GM08714 (cell line): ENCODE measurements around the gene BLCAP.
"Not testable (repeated sequence)": the region's sequence is repeated elsewhere in the genome, so short reads cannot be mapped to it uniquely, and the experiment has no call there.

Source experiments
- H3K4me3 ChIP-seq: fragments of 200-500 bp; sonication (Bioruptor generic); 2 replicates; pipeline ENCODE4 v1.5.1; 2014; ENCODE audit warnings: mild to moderate bottlenecking, low read length, inconsistent platforms
- ZNF274 ChIP-seq: IDR thresholded peaks from 2 replicates; pipeline ENCODE4 v1.6.1; 2012; ENCODE audit warnings: mild to moderate bottlenecking, low read depth, low read length

The BLCAP gene, protein sequence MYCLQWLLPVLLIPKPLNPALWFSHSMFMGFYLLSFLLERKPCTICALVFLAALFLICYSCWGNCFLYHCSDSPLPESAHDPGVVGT

DNA sequence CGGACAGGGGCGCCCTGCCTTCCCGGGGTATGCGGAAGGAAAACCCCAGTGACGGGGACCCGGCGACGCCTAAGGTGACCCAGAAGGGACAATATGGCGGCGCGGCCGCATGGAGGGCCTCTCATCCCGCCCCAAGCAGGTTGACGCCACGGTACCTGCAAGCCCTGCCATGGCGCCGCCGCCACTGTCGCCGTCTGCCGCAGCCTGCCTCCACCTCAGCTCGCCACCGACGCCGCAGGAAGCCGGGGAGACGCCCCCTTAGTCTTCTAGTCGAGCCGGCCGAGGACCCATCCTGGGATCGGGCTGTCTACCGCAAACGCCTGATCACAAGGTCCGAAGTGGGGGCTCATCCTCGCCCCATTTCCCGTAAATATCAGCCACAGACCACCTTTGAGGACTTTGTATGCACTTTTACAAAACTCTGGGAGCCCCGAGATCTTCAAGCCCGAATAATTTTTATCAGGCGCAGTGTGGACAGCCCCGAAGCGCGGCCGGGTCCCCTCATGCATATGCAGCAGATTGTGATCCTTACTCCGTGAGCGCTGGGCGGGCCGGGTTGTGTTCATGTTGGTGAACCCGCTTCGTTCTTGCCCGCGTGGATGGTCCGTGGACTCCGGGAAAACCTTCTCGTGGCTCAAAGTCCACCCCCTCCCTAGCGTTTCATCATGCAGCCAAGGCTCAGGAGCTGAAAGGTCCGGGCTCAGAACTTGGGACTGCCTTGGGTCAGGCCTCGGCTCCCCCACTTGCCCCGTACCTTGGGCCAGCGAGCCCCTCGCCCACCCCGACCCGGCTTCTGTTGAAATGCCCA is at the start of gene BLCAP:
Gene BLCAP (minus strand): TSS at position 239 of the 808 bp plus-strand sequence. CDS start 8,702 bp downstream, outside the sequence.
- TF ChIP-seq ZNF274, result no peak
- H3K4me3 ChIP-seq, result peak within 1 kb of the TSS; percentile 81

- not testable (repeated sequence) for H3K4me3 ChIP-seq
Measured at GRCh38 chr20:37577436-37577835, 49.8 kb upstream of the BLCAP start.

DNA sequence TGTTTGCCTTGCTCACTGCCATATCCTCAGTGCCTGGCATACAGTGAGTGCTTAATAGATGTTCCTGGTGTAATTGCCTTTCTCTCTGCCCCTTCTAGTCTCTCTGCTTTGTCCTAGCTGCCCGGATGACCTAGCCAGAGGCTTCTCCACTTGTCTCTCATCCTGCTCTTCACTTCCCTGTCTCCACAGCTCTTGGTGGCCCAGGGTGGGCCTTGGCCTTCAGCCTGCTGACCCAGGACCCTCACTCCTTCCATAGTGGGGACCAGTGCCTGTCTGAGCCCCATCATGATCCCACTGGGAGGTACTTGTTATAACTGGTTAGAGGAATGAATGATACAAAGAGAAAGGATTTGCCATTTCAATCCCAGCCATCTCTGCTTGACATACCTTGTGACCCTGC is 49.2 kb upstream of the BLCAP start:
- no peak for TF ChIP-seq ZNF274
- no peak overlapping the region for H3K4me3 ChIP-seq

- no peak for TF ChIP-seq ZNF274
Measured at GRCh38 chr20:37575884-37576283, 48.2 kb upstream of the BLCAP start.

DNA sequence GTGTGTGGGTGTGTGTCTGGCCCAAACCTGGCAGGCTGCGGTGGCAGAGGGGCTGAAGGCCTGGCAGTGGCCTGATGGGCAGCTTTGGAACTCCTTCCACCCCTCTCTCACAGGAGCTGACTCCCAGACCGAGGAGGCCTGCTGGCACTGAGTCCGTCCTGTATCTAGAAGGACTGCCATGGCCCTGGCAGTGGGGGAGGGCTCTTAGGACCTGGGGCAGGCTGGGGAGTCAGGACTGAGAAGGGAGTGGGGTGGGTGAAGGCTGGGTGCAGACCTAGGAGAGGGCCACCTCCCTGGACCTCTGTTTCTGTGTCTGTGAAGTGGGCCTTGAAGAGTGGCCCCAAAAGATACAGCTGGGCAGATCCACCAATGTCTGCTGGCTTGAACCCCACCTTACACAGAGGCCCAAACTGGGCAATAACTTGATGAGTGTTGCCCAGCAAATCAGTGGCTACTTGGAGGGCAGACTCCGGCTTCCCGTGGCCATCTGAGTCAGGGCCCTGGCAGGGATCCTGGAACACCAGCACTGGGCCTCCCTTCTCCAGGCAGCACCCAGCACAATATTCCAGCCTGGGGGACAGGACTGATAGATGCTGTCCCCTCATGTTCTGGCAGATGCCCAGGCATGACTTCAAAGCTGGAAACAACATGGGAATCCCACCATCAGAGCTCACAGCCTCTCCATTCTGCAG is 46.7 kb upstream of the BLCAP start:
- no peak for TF ChIP-seq ZNF274

More at GRCh38 chr20:37575884-37576283, 48.2 kb upstream of the BLCAP start:
- H3K4me3 ChIP-seq, result no peak overlapping the region

GRCh38 chr20:37573626-37574198 is 46.0 kb upstream of the BLCAP start:
- no peak overlapping the region for H3K4me3 ChIP-seq
- TF ChIP-seq ZNF274, result no peak

More for the DNA sequence above, 46.7 kb upstream of the BLCAP start:
- H3K4me3 ChIP-seq, result no peak overlapping the region

DNA sequence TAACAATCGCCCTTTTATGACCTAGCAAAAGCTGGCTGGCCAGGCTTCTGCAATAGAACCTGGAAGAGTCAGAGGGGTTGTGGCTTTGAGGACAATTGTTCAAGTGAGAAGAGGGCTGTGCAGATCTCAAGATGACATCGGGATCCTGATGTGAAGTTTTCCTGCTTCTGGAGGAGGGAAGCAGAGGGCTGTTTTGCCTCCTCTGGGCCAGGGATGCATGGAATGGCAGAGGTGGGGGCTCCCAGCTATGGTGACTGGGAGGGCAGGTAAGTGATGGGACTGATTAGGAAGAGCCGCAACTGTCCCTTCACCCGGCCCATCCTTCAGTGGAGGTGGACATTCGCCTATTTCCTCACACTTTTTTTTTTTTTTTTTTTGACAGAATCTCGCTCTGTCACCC is 43.4 kb upstream of the BLCAP start:
- TF ChIP-seq ZNF274, result no peak
- H3K4me3 ChIP-seq, result no peak overlapping the region

DNA sequence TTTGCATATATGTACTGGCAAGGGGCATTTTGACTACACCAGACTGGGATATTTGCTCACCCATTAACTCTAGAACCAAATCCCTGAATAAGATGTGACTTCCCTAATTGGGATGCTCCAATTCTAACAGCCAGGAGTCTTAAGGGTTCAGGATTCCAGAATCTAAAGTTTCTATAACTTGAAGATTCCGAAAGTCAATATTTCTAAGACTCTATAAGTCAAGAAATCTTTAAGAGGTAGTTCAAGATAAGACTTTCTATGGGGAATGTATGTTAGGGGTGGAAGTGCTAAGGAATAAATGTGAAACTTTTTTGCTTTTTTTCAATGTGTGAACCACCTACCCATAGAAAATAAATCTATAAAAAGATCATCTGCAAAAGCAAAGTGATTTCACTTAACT is 42.7 kb upstream of the BLCAP start:
- TF ChIP-seq ZNF274, result no peak
- no peak overlapping the region for H3K4me3 ChIP-seq

GRCh38 chr20:37567671-37568588 is 40.3 kb upstream of the BLCAP start:
- H3K4me3 ChIP-seq, result no peak overlapping the region
- TF ChIP-seq ZNF274, result no peak

- H3K4me3 ChIP-seq, result no peak overlapping the region
Measured at GRCh38 chr20:37567331-37567665, 39.6 kb upstream of the BLCAP start.

GRCh38 chr20:37566590-37567330 is 39.1 kb upstream of the BLCAP start:
- no peak for TF ChIP-seq ZNF274
- H3K4me3 ChIP-seq, result no peak overlapping the region

More at GRCh38 chr20:37567331-37567665, 39.6 kb upstream of the BLCAP start:
- TF ChIP-seq ZNF274, result no peak

GRCh38 chr20:37565134-37565811 is 37.6 kb upstream of the BLCAP start:
- no peak for TF ChIP-seq ZNF274

More at GRCh38 chr20:37565134-37565811, 37.6 kb upstream of the BLCAP start:
- H3K4me3 ChIP-seq, result no peak overlapping the region
